CD4-positive, alpha-beta T cell treated with Interleukin-10 for 1 hour (primary cell): ENCODE measurements around the gene SYNPR.
"Not testable (repeated sequence)": the region's sequence is repeated elsewhere in the genome, so short reads cannot be mapped to it uniquely, and the experiment has no call there.

Experiments used
- DNase-seq: peaks from one replicate; pipeline ENCODE4 v3.0.0-alpha.2; 2020

SYNPR gene

GRCh38 chr3:63278171-63279004 lies at the start of gene SYNPR:
SYNPR (plus strand) TSS chr3:63278308.
- no peak for DNase-seq

- no peak for DNase-seq
Measured at GRCh38 chr3:63228677-63229076, 49.4 kb upstream of the SYNPR start.

DNA sequence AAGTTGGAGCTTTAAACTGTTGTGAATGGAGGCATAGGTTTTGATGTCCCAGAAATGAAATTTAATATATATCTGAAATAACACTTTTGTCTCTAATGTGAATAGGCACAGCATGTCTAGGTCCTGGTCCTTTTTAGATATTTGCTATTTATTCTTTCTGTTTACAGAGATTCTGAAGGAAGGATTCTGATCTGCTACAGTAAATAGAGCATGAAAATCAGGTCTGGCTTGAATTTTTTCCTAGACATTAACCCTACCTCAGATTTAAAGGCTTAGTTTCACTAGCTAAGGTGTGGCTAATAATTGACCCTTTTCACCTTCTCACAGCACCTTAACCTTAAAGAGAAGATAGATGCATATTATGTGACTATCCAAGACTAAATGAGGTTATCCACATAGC lies 48.0 kb upstream of the SYNPR start:
- no peak for DNase-seq

- DNase-seq: no peak
Measured at GRCh38 chr3:63231643-63232042, 46.5 kb upstream of the SYNPR start.

GRCh38 chr3:63232764-63233396 lies 45.2 kb upstream of the SYNPR start:
- no peak for DNase-seq

DNA sequence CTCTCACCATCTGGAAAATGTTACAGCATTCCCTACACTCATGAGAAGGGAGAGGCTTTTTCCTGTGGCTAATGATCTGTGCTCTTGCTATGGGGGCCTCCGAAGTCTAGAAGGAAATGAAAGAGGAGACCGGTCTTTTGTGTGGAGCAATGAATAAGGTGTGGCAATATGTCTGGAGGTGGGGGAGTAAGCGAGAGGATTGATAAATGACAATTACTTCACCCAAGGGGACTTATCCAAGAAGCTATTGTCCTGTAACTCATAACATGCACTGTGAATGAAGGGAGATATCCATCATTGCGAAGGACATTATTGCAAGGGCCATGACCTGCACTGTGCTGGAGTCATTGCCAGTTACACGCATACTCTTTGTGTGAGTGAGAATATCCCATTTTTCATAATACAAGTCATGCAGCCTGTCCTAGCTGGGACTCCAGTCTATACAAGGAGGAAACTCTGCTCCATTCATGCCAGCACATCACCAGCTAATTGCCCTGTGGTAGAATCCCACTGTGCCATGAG lies 37.7 kb upstream of the SYNPR start:
- DNase-seq: no peak

- no peak for DNase-seq
Measured at GRCh38 chr3:63242124-63242523, 36.0 kb upstream of the SYNPR start.

DNA sequence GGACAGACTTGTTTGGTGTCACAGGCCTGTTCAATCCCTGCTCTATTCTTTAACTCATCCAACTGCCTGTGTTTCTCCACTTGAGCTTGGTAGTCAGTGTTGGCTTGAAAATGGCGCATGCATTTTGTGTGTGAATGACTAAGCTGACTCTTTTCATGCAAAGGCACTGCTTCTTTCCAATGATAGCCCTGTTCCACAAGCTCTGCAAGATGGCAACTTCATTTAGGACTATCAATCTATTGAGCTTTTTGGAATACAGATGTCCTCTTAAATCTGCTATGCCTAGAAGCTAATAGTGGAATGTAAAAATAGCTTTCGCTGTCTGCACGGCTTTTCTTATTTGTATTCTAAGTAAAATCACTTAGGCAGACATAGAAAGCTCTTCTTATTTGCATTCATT lies 33.6 kb upstream of the SYNPR start:
- DNase-seq: no peak

DNA sequence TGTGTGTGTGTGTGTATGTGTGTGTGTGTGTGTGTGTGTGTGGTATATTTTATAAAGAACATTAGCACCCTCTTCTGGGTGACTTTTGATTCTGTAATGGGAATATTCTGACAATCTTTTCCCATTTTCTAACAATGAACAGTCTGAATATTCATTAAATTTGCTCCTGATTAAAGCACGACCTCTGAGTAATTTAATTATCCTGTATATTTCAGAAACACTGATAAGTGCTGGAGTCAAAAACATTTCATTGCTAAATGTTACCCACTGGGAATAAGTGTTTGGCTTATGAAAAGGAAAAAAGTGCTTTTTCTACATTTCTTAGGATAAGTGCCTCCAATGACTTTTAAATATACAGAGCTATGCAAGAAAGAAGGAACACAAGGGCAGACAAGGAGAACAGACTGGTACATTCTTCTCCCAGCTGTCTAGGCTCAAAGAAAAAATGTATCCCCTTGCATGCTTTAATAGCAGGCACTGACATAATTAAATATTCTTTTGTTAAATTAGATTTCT lies 32.3 kb upstream of the SYNPR start:
- DNase-seq: no peak

GRCh38 chr3:63248015-63248414 lies 30.1 kb upstream of the SYNPR start:
- no peak for DNase-seq

GRCh38 chr3:63251499-63251898 lies 26.6 kb upstream of the SYNPR start:
- no peak for DNase-seq

DNA sequence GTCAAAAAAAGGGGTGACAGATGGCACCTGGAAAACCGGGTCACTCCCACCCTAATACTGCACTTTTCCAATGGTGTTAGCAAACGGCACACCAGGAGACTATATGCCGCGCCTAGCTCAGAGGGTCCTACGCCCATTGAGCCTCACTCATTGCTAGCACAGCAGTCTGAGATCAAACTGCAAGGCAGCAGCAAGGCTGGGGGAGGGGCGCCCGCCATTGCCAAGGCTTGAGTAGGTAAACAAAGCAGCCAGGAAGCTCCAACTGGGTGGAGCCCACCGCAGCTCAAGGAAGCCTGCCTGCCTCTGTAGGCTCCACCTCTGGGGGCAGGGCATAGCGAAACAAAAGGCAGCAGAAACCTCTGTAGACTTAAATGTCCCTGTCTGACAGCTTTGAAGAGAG lies 22.3 kb upstream of the SYNPR start:
- DNase-seq: not testable (repeated sequence)

- DNase-seq: no peak
Measured at GRCh38 chr3:63264716-63265115, 13.4 kb upstream of the SYNPR start.

- DNase-seq: no peak
Measured at GRCh38 chr3:63274359-63274758, 3.7 kb upstream of the SYNPR start.

DNA sequence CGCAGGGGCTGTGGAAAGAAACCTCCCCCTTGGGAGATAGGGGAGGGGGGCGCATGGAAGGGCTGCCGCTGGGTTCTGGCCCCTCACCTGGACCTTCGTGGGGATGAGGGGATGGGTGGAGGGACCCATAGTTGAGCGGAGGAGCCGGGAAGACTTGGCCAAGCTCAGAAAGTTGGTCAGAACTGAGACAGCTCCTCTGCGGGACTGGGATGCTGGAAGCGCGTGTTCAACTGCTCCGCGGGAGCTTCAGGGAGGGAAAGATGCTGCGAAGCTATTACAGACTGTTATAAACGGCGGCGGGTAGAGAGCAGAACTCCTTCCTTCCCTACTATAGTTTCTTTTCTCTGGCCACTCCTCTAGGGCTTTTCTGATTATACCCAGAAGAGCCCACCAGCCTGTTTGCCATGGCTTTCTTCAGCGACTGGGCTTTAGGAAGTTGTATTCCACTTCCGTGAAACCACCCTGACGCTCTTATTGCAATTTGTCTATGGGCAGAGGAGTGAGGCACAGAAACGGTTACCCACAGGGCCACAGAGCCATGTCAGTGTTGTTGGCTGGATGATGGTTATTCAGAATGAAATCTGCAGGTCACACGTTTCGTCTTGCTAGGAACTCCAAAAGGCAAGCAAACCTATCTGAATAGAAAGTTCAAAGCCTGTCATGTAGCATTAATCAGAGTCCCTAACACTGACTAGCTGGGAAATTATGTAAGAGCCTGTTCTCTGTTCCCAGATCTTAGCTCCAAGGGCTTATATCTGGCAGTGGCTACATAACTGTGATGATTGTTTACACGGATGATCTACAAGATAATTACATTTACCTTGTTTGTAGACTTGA lies 1.1 kb downstream of the SYNPR start:
- DNase-seq: no peak

- DNase-seq: no peak
Measured at GRCh38 chr3:63287610-63288009, 9.5 kb downstream of the SYNPR start.

DNA sequence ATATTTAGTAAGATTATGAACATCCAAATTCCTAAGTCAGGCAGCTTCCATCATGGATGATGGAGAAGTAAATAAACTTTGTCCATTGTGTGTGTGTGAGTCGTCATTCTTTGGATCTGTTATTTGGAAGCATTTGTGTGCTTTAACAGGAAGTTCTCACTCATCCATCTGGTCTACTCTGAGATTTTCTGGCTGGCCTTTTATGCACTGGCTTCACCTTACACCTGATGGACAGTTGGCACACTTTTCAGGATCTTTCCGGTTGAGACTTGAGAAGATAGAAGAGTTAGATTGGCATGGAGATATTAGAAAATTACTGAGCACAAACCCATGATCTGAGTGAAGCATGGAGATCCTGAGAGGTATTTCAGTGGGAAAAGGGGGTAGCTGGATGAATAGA lies 12.6 kb downstream of the SYNPR start:
- DNase-seq: no peak

DNA sequence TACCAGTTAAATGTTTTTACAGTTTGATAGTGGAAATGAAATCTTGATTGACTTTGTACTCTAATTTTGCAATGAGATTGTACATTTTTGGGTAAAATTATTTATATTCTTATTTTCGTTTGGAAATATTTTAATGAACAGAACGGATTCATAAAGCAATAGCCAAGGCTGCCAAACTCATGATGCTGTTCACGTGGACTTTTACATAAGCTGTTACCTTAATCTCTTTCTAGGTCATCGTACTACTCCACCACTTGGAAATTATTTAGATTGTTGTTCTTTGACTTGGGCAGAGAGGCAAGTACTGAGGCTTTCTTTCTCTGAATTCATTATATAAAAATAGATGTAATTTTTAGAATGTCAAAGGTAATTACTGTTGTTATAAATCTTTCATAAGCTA lies 16.2 kb downstream of the SYNPR start:
- DNase-seq: no peak

DNA sequence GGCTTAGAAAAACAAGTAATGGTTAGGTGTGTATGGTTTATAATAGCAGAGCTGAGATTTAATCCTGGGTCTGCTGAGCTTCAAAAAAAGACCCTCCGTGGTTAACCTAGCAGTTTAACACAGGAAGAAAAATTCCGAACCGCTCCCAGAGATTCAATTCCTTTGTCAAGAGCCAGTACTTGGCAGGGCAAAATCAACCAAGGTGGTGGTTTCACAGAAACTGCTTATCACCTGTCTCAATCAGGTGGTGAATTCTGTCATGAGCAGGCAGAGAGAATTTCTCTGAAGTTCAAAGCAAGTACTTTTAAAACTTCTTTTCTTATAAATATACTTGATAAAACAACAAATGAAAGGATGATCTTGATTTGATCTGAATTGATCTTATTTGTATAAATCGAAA lies 17.2 kb downstream of the SYNPR start:
- no peak for DNase-seq

- no peak for DNase-seq
Measured at GRCh38 chr3:63295806-63296205, 17.7 kb downstream of the SYNPR start.

- no peak for DNase-seq
Measured at GRCh38 chr3:63296249-63296648, 18.1 kb downstream of the SYNPR start.

DNA sequence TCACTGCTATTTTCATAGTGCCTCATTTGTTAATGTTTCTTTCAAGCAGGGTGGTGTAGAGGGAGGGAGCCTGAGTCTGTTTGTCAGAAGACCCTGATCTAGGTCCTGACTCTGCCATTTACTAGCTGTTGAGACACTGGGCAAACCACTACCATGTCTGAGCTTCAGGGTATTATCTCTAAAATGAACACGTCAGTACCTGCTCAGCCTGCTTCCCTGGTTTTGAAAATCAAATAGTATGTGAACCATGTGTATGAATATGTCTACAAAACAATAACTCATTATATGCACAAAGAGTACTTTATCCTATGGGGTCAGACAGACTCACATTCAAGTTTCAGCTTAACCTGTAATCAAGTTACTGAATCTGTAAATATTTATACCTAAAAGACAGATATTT lies 25.1 kb downstream of the SYNPR start:
- DNase-seq: no peak

- DNase-seq: no peak
Measured at GRCh38 chr3:63304421-63304820, 26.3 kb downstream of the SYNPR start.
